ENCODE data around the gene PSENEN.
"Not testable (repeated sequence)": the region's sequence is repeated elsewhere in the genome, so short reads cannot be mapped to it uniquely, and the experiment has no call there.

PSENEN gene

DNA sequence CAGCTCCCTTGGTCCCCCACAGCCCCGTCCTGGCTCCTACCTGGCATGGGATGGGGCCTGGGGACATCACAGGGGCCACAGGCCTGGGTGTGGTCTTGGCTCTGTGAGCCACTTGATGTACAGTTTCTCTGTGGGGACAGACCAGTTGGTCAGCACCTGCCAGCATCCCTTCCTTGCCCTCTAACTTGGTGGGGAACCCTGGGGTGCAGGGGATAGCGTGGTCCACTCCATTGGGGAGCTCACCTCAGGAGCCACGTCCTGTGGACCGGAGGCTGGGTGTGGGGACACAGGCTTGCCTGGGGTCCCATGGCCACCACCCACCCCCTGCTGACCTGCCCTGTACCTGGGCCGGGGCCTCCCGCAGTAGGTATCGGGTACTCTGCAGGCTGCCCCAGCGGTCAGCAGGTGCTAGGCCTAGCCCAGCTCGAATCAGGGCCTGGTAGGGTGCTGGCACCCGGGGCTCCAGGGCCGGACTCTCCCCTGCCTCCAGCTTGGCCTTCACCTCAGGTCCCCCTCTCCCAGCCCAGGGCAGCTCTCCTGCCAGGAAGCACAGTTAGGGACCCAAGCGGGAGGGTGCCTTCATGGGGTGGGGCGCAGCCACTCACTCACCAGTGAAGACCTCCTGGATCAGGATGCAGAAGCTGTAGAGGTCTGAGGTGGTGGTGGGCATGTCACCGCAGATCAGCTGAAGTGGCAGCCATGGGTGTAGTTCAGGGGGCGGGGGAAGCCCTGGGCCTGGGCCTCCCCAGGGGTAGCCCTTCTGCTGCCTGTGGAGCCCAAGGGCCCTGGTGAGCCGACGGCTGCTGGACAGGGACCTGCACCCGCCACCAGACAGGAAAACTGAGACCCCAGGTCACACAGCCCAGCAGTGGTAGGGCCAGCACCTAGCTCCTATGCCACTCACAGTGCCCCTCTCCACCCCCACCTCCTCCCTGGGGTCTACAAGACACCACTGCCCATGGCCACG, 44.8 kb downstream of the PSENEN start:
- DNase-seq, result no peak

DNA sequence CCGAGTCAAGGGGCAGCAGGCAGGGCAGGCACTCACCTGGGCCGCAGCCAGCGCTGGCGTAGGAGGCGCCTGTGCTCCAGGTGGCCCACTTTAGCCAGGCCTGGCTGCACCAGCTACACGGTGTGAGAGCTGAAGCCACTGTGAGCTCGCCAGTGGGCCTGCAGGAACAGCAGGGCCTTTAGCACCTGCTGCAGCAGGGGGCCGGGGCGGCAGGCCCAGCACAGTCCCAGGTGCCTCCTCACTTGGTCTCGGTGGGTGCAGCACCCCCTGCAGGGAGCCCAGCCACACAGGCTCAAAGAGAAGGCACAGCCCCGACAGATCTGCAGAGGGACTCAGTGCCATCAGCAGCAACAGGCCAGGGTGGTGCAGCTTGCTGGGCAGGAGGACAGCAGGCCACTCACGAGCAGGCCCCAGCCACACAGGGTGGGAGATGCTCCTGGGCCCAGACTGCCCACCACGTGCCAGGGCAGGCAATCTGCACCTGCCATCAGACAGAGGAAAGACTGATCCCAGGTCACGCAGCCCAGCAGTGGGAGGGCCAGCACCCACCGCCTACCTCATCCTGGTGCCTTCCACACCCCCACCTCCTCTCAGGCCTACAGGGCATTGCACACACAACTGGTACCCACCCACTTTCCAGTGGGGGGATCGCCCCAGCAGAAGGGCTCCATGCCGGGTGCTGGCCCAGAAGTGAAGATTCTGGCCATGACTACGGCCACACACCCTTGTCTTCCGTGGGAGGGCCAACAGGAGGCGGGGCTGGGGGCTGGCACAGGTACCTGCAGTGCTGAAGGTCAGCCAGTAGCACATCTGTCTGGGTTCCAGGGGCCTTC, 45.7 kb downstream of the PSENEN start:
- DNase-seq, result peak; percentile 25

DNA sequence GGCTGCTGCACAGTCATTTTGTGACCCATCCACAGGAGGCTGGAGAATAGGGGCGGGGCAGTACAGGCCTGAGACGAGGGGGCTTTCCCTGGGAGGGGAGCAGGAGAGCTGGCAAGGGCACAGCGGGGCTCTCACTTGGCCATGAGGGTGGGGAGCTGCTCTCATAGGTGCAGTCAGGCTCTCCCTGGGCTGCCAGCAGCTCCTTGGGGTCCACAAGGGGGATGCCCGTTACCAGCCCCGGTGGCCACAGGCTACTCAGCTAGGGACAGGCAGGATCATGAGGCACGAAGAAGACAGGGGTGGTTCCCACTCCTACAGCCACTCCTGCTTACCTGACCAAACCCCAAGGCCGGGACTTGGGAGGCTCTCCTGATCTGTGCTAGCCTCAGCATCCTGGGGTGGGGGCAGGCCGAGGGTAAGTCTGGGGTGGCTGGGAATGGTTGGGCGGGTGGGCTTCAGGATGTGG, 46.4 kb downstream of the PSENEN start:
- no peak for DNase-seq

DNA sequence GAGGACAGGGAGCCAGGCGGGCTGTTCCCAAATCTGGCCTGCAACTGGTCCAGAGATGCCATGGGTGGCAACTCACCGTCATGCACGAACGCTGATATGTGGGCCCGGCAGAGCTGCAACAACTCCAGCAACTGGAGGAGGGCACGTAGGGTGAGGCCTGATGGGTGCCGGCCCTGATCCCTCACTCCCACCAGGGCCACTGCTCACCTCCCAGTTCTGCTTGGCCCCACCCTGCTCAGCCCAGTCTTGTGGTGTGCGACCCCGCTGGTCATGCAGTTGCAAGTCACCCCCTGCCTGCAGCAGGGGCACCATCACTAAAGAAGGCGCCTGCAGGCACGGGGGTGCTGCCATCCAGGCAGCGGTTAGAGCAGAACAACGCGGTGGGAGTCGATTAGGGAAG, 46.9 kb downstream of the PSENEN start:
- no peak for DNase-seq

DNA sequence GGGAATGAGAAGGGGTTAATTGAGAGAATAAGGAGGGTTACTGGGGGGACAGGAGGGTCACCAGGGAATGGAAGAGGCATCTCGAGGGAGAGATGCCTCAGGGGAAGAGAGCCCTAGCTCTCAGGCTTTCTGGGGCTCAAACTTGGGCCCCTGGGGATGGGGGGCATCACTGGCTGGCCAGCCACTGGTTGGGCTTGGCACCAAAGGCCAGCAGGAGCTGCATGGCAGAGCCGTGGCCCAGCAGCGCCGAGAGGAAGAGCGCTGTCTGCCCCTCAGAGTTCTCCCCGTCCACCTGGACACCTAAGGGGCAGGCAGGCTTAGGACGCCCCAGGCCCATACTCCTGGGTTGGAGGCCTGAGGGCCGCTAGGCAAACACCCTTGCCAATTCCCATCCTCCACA, 47.4 kb downstream of the PSENEN start:
- DNase-seq, result no peak

DNA sequence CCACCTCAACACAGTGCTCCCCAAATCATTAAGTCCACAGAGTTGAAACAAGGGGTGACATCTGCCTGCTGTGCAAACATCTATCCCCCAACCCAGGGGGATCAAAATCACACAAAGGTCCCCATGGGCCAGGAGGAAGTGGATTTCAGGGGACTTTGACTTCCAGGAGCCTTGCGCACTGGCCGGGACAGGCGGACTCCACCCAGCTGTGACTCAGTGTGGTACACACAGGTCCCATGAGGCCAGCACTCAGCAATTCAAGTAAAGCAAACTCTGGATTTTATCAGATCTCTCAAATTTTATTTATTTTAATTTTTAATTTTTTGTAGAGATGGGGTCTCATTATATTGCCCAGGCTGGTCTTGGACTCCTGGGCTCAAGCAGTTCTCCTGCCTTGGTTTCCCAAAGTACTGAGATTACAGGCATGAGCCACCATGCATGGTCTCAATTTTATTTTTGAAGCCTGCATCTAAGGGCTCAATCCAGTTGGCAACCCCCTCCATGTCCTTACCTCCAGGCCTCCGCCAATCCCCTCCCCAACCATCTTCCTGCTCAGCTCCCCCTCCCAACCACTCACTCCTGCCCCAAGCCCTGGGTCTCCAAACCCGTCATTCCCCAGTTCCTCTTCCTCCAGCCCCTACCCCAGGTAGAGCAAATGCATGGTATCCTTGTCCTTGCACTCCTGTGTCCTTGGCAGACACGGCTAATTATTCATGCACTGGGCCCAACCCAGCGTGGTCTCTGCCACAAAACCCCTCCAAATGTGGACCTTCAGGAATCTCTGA, 48.1 kb downstream of the PSENEN start:
- no peak for DNase-seq

DNA sequence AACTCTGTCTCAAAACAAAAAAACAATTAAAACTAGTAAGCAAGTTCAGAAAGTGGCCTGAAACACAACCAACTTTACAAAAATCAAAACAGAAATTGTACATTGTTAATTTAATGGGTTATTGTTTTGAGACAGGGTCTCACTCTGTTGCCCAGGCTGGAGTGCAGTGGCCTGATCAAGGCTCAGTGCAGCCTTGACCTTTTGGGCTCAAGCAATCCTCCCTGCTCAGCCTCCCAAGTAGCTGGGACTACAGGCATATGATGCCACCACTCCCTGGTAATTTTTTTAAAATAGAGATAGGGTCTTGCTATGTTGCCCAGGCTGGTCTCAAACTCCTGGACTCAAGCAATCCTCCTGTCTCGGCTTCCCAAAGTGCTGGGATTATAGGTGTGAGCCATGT, 50.1 kb downstream of the PSENEN start:
- DNase-seq, result not testable (repeated sequence)
